ENCODE results near the gene CD34. TPM values are rescaled to one million over a fixed set of nuclear protein-coding genes. Genes with fewer than 3 reads are reported as not detected.
"Not testable (repeated sequence)": the region's sequence is repeated elsewhere in the genome, so short reads cannot be mapped to it uniquely, and the experiment has no call there.

Gene CD34, protein sequence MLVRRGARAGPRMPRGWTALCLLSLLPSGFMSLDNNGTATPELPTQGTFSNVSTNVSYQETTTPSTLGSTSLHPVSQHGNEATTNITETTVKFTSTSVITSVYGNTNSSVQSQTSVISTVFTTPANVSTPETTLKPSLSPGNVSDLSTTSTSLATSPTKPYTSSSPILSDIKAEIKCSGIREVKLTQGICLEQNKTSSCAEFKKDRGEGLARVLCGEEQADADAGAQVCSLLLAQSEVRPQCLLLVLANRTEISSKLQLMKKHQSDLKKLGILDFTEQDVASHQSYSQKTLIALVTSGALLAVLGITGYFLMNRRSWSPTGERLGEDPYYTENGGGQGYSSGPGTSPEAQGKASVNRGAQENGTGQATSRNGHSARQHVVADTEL
- not detected in 2 replicates for total RNA-seq (2014; rRNA removed; shearing (Covaris generic))

DNA sequence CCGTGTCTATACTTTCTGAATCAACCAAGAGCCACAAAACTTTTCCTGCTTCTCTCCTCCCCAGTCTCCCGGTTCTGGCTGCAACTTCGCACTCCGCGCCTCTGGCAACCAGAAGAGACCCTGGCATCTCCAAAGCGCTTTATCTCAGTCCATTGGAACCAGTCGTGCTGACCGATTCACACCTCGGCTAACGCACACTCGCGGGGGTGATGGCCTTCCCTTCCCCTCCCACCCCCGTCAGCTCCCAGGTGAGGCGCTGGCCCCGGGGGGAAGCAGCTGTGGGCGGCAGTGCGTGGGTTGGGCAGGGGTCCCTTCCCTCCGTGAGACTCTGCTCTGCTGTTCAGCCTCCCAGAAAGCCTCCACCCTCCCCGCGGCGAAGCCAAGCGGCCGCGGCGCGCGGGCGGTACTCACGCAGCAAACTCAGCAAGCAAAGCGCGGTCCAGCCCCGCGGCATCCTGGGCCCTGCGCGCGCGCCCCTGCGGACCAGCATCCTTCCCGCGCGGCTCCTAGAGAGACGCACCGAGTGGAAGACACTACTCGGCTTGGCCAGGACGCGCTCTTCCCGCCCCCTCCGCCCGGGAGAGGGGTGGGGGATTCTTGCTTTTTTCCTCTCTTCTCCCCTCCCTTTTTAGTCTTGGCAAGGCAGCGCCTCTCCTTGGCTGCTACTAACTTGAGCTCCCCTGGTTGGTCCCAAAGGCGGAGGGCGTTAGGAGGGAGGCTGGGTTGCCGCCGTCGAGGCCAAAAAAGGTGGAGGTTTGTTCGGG lies at the start of gene CD34:
Gene CD34, minus strand, starts transcription at position 535 of the 764 bp plus-strand sequence. Its CDS starts 45 bp downstream, at position 490.
- DNase-seq (ENCODE audit: low read depth), result peak; percentile 28

DNA sequence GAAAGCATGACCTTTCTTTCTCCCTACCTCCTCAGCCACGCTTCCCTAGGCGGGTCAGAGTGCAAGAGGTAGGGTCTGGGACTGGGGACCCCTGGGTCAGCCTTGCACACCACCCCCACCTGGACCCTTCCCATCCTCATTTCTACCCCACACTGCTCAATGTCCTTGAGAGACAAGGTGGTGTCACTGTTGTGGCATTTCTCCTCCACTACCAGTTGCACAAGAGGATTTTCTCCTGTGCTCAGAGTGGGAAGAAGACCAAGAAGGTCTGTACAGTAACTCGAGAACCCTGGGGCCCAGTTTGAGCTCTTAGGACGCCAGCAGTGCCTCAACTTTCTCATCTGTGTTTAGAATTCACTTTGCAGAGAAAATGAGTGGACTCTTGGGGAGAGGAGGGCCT lies 49.4 kb upstream of the CD34 start:
- DNase-seq (ENCODE audit: low read depth), result no peak

DNA sequence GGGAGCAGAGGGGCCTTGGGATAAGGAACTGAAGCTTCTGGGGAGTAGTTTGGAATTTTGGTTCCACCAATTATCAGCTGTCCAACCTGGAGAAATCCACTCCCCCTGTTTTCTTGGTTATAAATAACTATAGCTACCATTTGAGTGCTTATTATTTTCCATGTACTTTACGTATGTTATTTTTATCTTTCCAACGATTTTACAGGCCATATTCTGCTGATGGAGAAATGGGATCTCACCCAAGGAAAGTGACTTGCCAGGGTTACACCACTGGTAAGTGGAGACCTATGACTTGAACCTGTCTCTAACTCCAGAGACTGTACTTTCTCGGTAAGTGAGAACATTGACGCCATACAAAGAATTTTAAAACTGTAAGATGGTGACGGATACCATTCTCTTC lies 49.0 kb upstream of the CD34 start:
- DNase-seq (ENCODE audit: low read depth), result no peak

DNA sequence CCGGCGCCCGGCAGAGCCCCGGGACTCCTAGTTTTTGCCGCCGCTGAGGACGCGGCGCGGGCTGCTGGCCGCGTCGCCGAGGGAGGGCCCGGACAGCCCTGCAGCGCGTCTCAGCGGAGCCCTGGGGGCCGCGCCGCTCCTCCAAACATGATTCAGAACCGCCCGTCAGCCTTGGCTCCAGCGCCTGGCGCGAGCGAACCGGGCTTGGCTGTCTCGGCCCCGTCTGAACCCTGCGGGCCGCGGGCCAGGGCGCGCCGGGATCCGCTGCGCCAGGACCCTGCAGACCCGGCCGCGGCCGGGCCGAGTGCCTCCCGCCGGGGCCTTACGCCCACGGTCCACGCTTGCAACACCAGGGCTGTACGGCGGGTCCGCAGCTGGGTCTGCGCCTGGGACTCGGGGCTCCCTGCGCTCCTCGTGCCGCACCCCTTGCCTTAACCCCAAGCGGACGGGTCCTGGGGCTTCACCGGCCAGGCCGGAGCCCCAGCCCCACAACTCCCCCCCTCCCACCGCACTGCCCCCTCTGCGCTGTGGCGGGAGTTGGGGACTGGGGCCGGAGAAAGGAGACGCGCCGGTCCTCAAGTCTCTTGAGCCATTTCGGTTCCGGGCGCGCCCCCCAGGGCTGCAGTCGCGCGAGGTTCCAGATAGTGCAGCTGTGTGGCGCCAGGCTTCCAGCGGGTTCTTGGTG lies 48.4 kb upstream of the CD34 start:
- DNase-seq (ENCODE audit: low read depth), result peak; percentile 57

DNA sequence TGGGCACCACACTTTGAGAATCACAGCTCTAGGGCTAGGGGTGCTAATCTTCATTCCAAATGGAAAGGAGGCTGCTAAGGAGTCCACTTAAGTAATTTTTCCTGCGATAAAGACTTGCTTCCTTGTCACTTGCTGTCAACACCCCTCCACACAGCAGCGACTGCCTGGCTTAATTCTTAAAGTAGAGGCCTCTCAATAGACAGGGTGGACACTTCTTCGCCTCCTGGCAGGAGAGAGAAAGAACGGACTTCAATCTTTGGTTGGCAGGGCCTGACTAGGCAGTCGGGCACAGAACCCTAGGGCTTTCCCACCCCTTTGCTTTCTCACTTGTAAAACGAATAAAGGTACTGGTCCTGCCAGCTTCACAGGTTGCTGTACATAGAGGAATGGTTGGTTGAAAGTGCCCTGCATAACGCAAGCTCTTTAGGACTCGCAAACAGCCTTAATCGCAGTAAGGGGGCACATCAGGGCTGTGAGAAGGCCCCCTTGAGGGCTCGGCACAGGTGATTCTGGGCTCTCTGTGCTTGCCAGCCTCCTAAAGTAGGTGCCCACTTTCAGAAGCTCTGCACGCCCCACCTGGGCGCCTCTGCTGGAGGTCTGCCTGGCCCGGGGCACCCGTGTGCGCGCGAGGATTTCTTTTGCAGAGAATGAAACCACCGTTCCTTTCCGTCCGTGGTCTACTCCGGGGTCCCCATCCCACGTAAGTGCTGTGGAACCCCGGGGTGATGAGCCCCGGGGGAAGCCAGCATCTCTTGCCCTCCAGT lies 47.6 kb upstream of the CD34 start:
- no peak for DNase-seq (ENCODE audit: low read depth)

DNA sequence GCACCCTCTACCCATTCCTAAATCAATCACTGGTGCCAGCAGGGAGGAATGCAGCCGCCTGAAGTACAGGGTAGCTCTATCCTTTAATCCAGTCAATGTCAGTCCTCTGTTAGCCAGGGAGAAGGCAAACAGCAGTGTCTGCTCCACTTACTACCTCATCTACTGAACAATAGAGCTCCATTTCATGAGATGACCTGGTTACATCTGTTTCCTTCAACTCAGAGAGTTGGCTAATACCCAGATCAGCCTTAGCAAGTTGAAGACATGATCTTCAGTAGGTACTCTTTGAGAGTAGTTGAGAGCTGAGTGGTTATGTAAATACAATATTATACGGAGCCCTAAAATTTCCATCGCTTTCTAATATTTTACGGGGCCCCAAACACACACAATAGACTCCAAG lies 46.1 kb upstream of the CD34 start:
- no peak for DNase-seq (ENCODE audit: low read depth)

DNA sequence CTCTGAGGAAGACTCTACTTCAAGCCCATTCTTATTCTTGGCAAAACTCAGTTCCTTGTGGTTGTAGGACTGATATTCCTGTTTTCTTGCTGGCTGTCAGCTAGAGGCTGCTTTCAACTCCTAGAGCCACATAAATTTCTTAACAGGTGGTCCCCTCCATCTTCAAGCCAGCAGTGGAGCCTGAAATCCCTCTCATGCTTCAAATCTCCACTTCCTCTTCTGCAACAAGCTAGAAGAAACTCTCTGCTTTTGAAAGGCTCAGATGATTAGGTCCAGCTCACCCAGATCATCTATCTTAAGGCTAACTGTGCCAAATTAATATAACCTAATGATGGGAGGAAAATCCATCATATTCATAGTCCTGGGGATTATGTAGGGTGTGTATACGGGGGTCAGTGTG lies 43.2 kb upstream of the CD34 start:
- no peak for DNase-seq (ENCODE audit: low read depth)

DNA sequence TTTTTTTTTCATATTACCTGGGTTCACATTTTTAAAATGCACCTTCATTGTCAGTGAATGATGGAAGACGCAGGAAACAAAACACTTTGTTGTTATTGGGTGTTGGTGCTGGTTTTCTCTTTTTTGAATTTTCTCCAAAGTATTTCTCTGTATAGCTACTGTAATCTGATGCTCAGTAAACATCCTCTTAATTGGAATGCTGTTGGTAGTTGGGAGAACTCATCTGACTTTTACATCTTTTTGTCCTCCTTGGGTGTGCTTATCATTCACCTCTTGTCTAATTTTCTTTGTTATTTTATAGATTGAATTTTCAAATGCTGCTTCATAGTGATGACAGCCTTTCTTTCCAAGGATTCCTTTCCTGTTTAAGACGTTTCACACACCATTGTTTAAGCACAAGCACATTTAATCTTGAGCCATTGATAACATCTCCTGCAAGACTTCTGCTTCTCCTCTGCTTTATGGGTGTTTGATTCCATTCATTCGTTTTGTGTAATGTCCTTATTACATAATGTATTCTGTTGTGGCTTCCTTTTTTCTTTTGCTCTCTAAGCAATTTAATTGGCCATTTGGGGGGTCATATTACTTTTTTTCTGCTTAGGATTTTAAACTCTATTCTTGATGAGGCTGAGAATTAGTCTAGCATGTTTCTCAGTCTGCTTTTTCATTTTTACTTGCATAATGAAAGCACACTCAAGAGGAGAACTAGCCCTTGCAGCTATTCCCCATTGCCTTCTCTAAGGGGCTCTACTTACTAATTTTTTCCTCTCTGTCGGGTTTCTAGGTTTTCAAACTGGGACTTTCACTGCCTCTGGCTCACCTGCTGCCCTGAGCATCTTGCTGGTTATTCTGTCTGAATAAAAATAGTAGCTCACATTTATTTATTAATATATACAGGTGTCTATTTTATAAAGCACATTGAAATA lies 42.0 kb upstream of the CD34 start:
- no peak for DNase-seq (ENCODE audit: low read depth)

DNA sequence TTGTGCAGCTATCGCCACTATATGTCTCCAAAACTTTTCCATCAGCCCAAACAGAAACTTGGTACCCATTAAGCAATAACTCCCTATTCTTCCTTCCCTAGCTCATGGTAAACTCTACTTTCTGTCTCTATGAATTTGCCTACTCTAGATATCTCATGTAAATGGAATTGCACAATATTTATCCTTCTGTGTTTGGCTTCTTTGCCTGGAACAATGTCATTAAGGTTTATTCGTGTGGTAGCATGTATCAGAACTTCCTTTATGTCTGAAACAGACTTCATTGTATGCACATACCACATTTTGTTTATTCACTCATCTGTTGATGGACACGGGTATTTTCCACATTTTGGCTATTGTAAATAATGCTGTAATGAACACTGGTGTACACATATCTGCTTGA lies 40.7 kb upstream of the CD34 start:
- DNase-seq (ENCODE audit: low read depth), result no peak

DNA sequence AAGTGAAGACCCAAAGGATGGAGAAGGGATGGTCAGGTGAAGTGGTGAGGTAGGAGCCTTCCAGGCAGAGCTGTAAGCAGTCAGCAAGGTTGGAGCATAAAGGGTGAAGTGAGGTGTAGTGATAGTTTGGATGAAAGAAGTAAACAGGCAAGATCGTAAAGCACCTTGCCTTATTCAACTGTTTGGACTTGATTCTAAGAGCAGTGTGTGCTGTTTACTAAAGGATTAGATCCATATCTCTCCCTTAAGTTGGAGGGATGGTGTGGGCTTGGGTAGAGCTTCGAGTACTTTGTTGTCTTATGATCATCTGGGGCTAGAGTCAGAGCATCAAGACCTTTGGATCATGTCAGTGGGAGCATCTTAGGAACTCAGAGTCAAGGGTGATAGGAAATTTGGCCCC lies 39.8 kb upstream of the CD34 start:
- DNase-seq (ENCODE audit: low read depth), result no peak

DNA sequence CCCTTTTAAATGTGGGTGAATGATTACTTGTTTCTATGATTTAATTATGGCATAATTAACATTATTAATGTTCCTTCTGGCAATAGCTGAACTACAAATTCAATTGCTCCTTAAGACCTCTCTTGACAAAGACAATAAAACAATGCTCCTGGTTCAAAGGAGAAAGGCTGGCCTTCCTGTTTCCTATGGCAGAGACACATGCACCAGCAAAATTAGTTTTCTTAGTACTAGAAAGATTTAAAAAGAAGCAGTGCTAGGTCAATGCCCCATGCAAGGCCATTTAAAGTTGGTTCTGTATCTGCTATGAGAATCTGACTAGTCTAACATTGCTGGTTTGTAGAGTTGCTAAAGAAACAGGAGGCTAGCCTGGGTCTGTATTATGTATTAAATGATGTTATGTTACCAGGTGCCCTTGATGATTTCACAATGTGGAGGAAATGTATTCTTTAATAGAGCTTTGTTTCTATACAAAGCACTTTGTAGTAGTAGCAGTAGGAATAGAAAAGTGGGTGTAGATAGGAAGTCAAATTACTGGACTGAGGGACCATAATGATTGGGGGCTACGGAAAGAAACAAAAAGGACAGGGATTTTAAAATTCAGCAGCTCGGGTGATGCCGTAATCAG lies 38.8 kb upstream of the CD34 start:
- no peak for DNase-seq (ENCODE audit: low read depth)

DNA sequence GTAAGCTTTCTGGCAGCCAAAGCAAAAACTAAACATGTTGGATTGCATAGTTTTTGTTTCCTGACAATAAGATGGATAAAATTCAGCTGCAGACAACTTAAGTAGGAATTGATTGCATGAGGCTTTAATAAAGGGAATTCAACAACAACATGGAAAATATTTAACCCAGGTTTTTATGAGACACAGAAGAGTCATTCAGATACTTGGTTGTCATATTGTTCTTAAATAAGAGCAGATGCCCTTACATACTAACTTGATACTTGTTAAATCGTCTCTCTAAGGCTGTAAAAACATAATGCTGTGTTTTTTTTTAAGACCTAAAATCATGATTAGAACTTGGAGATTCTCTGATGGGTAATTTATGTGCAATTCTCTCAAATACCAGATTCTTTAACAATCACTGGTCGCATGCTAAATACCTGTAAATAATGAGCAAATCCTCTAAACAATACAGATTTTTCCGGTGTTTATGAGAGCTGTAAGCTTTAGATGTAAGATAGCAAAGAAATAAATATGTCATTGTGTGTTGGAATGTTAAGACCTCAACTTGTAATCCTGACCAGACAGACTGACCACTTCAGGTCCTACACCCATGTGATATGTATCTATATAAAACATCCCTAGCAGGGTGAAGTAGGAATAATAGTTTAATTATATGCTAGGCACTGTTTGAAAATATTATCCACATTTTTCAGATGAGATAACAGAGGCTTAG lies 37.8 kb upstream of the CD34 start:
- no peak for DNase-seq (ENCODE audit: low read depth)

DNA sequence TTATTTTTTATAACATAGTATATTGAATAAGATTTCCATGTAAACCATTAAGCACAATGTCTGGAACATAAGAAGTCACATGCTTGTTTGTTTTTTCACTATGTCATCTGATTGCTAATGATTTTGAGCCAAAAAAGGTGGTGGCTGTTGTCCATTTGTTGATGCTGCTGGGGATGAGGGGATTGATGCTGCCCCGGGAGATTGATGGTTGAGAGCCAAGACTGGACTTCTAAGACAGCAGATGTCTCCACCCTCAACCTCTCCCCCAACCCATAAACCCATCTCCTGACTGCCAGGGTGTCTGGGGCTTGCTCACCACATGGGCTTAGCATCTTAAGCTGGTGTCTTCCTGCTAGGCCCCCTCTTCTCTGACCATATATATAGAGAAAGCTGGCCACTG lies 35.8 kb upstream of the CD34 start:
- no peak for DNase-seq (ENCODE audit: low read depth)

DNA sequence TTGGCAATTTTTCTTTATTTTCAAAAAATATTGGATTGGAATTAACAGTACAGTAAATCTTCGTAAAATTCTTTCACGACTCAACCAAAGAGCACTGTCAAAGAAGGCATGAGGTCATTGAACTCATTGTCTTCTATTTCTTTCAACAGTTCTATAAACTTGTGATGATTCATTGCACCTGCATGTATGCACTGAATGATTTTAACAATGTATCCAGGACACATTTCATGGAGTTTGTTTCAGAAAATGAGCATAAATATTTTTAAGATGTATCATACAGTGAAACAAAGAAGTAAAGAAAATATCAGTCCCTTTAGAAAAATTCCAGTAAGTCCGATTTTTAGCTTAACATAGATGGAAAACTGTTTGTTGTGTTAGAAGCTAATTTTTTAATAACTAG lies 33.6 kb upstream of the CD34 start:
- DNase-seq (ENCODE audit: low read depth), result no peak

DNA sequence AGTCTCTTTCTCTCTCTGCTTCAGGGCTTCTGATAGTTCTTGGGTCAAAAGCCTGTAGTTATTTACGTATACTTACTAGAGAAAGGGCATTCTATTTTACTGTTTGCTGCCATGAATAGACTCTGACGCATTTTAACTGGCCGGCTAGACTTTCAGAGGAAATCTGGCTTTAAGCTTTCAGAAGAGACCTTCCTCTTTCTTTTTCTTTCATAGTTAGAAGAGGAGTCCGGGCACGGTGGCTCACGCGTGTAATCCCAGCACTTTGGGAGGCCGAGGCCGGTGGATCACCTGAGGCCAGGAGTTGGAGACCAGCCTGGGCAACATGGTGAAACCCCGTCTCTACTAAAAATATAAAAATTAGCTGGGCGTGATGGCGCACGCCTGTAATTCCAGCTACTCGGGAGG lies 31.4 kb upstream of the CD34 start:
- not testable (repeated sequence) for DNase-seq (ENCODE audit: low read depth)

DNA sequence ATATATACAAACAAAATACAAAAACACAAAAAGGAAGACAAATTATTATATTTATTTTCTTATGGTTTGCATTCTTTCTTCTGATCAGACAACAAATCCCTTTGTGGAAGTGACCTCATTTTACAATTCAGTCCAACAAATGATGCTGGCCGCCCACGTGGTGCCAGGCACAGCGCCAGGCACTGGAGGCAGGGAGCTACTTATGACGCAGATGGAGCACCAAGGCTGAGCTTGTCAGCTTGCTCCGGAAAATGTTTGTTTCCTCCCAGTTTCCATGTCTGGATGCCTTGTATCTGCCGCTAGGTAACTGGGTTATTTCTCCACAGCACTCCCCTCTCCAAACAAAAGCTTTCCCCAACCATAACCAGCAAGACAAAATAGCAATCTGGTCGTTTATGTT lies 30.7 kb upstream of the CD34 start:
- peak; percentile 50 for DNase-seq (ENCODE audit: low read depth)

DNA sequence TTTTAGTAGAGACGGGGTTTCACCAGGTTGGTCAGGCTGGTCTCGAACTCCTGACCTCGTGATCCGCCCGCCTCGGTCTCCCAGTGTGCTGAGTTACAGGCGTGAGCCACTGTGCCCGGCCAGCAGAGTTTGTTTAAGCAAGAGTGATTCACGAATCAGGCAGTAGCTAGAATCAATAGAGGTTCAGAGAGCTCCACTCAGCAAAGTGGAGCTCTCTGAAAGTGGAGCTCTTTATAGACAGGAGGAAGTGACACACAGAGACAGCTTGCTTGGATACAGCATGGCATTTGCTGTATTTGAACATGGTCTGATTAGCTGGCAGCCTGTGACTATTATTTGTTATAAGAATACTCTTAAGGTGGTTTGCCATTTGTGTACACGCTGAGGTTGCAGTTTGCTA lies 27.1 kb upstream of the CD34 start:
- peak; percentile 33 for DNase-seq (ENCODE audit: low read depth)

DNA sequence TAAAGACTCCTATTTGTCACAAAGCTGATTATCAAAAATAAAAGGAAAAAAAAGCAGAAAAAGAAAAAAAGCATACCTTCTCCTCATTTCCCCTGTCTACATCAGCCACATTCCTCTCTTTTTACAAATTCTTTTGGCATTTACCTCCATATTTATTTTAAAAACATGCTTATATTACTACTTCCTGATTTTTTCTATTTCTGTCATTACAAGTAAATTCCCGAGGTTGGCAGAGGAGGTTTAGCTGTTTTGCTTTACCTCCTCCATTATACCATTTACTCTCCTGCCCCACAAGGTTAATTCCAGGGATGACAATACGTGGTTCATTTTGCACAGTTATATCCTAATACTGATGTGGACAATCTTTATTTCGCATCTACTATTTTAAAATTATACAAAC lies 26.3 kb upstream of the CD34 start:
- no peak for DNase-seq (ENCODE audit: low read depth)

DNA sequence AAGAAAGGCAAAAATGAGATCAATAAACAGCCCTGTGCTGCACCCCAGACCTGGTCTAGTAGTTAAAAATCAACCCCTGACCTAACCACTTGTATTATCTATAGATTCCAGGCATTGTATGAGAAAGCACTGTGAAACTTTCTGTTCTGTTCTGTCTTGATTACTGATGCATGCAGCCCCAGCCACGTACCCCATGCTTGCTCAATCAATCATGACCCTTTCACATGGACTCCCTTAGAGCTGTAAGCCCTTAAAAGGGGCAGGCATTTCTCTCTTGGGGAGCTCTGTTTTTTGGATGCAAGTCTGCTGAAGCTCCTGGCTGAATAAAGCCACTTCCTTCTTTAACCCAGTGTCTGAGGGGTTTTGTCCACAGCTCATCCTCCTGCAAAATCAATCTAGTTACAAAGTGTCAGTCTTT lies 24.2 kb upstream of the CD34 start:
- DNase-seq (ENCODE audit: low read depth), result no peak
